Right renal cortex interstitium (tissue), 3 donors: ENCODE measurements around the gene KCND2. TPM values are rescaled to one million over a fixed set of nuclear protein-coding genes. Genes with fewer than 3 reads are reported as not detected.

Experiments
- DNase-seq, 3 donors: peaks; one replicate each; pipeline ENCODE4 v3.0.0-alpha.2; 2013; ENCODE audit warnings: low read depth in 3 of 3, low spot score in 2 of 3
- polyA plus RNA-seq, 3 donors: library from polyadenylated mRNA; unstranded; fragments of 120-200 nt; gene quantifications; one replicate each; pipeline ENCODE4 v1.2.1, GENCODE V29; 2013; ENCODE audit not compliant: insufficient read length in 3 of 3

Gene KCND2
- polyA plus RNA-seq, 3 donors, result 1.7 to 2.2 (median 2.0) TPM

GRCh38 chr7:120307991-120308545, 35.1 kb downstream of the KCND2 start:
- no peak for DNase-seq

DNA sequence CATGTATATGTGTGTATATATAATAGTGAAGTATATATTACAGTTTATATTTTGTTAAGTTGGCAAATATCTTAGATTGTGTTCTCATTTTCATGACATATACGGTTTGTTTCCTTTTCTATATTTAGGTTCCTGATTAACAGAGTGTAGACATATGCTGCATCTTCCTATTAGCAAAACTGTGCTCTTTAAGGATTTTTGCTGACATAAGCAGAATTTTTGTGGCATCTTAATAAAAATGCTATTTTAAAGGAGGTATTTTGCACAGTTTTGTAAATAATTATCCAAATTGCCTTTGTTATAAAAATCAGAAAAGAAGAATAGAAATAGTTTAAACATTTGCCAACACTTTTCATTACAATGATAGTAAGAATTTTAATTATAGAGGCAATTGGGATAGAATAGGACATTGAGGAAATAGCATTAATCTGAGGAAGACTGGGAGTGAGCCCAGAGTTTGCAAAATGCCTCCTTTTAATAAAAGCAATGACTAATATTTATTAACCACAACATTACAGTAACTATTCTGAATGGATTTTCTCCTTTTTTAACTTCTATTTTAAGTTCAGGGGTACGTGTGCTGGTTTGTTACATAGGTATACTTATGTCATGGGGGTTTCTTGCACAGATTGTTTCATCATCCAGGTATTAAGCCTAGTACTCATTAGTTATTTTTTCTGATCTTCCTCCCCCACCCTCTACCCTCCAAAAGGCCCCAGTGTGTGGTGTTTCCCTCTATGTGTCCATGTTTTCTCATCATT, 38.2 kb downstream of the KCND2 start:
- no peak for DNase-seq

GRCh38 chr7:120320218-120320961, 47.4 kb downstream of the KCND2 start:
- no peak for DNase-seq

GRCh38 chr7:120327054-120327453, 54.1 kb downstream of the KCND2 start:
- DNase-seq, result no peak

DNA sequence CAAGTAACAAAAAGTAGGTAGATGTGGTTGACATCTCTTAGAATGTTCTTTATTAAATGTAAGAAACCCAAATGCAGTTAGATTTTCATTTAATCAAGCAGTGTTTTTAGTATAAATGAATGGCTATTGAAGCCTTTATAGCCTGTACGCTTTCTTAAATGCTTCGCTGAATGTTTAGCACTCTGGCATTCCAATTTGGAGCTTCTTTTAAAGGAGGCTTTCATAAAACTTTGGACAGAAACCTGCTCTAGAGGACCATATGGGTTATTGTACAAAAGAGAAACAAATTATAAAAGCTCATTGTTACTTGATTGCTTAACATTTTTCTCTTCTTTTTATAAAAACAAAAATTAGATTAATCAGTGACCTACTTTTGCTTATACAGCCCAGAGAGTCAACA, 59.5 kb downstream of the KCND2 start:
- DNase-seq, result no peak

DNA sequence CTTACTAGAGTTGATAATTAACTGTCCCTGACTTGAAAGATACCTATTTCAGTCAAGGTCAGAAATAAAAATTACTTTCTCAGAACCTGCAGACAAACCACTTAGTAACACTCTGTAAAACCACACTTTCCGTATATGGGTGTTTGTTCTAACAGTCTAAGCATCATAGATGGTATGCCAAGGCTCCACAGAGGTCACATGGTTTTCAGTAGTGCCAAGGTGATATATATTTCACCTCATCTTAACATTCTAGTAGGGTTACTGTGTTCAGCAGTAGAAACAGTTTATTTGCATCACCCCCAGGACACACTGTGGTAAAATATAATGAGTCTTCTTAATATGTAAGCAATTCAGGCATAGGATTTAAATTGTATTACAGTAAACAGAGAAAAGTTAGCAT, 61.5 kb downstream of the KCND2 start:
- DNase-seq, result no peak

DNA sequence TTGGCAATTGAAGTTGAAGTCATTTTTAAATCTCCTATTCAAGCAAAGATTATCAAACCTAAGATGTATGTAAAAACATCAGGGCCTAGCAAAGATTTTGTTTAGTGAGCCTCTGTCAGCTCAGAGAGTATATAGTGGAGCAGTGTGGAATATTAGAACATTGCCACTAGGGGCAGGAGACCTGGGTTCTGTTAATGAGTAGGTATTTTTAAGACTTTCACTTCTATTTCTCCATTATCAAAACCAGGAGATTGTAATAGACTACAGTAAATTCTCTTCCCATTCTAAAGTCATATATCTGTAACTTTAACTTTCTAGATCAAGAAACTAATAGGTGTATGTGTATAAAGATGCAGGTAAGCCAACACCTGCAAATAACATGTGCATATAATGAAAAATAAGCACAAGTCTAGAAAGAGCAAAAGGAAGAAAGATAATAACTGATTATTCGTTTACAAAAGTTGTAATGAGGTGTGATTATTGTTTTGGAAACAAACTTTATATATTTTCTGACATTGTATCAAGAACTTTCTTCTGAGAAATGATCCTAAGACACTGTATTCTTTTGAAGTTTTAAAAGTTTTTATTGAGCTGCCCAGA, 64.4 kb downstream of the KCND2 start:
- no peak for DNase-seq

GRCh38 chr7:120344276-120344675, 71.3 kb downstream of the KCND2 start:
- no peak for DNase-seq

- DNase-seq, result no peak
Measured at GRCh38 chr7:120353171-120353570, 80.2 kb downstream of the KCND2 start.

- DNase-seq, result no peak
Measured at GRCh38 chr7:120360918-120361317, 87.9 kb downstream of the KCND2 start.

GRCh38 chr7:120363414-120363813, 90.4 kb downstream of the KCND2 start:
- DNase-seq, result no peak

- no peak for DNase-seq
Measured at GRCh38 chr7:120370954-120371353, 98.0 kb downstream of the KCND2 start.

- DNase-seq, result no peak
Measured at GRCh38 chr7:120373174-120373573, 100.2 kb downstream of the KCND2 start.

DNA sequence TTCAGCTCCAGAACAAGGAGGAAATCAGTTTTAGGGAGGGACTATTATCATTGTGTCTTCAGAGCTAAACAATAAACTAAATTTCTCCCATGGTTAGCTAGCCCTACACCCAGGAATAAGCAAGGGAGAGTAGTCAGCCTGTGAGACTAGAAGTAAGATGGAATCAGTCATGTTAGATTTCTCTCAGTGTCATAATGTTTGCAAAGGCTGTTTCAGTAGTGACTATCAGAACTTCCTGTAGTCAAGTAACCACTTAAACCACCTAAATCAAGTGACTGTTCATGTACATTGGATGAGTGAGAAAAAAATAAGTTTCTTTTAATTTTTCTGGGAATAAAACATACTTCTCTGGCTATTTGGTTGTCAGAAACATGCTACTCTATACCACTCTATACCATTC, 121.6 kb downstream of the KCND2 start:
- DNase-seq, result no peak

DNA sequence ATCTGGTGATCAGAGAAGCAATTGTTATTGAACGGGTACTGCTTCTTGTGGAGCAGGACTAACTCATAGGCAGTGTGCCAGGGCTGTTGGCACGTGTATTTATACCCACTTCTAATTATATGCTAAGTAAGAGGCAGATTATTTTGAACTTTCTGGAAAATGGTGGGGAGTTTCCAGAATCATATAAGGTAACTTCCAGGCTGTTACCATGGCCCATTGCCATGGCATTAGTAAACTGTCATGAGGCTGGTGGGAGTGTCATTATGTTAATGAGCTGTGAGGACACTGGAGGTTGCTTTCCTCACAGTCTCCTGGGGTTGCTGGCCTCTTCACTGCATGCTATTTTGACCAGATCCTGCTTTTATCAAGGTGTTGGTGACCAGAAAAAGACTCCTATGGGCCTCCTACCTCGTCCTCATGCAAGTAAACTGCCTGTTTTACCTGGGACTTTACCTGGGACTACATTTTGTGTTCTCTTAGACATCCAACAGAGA, 122.6 kb downstream of the KCND2 start:
- DNase-seq, result no peak

- no peak for DNase-seq
Measured at GRCh38 chr7:120398284-120399000, 125.5 kb downstream of the KCND2 start.

DNA sequence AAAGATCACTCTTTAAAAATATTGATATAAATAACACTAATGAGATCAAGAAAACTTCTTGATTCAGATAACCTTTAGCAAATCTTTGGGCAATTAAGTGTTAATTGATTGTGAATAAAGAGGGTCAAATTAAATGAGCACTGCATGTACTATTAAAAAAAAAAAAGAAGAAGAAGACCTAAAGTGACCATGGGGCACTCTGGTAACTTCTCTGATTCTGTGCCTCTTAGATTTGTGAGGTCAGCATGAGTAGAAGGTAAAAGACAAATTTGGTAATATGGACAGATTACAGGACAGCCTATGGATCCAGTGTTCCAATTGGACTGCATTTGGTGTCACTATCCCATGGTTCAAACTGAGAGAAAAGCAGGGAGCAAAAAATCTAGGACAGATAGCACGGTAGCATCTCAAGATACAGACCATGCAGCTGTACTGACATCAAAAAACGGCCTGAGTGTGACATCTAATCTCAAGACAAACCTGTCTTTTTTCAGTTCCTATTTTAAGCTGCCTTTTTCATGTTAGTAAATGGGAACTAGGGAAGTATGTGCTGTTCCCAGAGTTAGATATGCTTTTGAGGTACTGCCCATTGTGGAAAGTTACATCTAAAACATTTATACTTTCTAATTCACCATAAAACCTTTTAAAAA, 128.0 kb downstream of the KCND2 start:
- no peak for DNase-seq

DNA sequence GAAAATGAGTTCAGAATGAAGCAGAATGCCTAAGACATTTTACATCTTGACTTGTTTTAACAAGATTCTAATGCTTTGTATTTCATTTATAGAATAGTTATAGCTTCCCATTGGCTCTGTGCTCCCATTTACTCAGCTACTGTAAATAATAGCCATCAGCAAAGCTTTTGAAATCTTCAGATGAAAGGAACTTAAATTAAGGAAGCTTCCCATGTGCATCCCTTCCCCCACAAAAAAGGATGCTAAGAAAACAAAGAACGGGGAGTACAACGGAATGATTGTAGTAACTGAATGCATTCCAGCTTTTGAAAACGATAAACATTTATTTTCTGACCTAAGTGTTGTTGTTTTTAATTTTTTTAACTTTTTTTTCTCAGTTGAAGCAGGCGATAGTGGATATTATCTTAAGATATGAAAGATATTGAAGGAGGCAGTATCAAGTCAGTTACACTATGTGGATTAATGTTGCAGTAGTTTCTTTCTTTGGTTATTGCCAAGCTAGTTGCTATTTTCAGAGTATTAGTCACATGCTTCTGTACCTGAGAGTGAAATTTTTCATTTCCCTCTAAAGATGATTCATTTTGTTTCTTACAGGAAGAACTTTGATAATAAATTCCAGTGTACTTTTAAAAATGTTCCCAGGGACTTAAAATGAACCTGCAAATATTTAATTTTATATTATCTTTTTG, 129.2 kb downstream of the KCND2 start:
- no peak for DNase-seq

DNA sequence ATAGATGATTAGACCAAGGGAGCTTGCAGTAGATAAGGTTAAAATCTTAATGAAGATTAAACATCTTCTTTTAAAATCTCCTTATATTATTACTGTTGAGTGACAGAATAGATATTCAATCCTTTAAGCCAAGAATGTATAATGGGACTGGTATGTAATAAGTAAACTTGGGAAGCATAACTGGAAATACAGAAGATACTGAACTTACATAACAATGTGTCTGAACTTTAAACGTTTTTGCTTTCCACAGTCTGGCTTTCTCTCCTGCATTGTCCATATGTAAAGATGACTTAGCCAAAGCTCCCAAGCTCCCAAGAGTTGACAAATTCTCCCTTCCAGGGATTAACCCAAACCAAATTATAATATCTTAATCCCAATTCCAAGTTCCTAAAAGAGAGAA, 129.8 kb downstream of the KCND2 start:
- no peak for DNase-seq

GRCh38 chr7:120404042-120404441, 131.1 kb downstream of the KCND2 start:
- no peak for DNase-seq
